ENCODE data around the gene CCDC149.

The CCDC149 gene

DNA sequence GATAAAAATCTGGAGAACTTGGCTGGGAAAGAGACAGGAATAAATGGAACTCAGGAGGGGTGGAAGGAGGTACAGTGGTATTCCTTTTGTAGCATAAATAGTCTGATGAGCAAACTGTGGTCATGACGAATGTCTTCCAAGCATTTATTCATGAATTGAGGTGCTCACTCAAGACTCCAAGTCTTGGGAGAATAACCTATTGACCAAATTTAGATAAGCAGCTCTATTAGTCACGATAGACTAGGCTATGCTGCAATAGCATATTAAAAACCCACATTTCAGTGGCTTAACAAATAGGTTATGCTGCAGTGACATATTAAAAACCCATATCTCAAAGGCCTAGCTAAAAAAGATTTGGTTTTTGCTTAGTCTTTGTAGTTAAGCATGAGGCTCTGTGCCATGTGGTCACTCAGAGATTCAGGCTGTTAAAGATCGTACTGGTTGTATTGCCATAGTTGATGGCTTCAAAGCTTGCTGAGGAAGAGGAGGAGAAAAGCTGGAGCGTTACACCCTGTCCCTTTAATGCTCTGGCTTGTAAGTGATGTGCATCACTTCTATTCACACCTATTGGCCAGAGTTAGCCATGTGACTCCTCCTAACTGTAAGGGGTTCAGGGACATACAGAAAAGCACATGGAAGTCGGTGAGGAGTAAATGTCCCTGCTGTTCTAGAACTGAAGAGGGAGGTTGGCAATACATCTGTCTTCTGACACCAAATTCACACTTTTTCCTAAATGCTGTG is 24.5 kb upstream of the CCDC149 start:
- TF ChIP-seq, protein P1, sequence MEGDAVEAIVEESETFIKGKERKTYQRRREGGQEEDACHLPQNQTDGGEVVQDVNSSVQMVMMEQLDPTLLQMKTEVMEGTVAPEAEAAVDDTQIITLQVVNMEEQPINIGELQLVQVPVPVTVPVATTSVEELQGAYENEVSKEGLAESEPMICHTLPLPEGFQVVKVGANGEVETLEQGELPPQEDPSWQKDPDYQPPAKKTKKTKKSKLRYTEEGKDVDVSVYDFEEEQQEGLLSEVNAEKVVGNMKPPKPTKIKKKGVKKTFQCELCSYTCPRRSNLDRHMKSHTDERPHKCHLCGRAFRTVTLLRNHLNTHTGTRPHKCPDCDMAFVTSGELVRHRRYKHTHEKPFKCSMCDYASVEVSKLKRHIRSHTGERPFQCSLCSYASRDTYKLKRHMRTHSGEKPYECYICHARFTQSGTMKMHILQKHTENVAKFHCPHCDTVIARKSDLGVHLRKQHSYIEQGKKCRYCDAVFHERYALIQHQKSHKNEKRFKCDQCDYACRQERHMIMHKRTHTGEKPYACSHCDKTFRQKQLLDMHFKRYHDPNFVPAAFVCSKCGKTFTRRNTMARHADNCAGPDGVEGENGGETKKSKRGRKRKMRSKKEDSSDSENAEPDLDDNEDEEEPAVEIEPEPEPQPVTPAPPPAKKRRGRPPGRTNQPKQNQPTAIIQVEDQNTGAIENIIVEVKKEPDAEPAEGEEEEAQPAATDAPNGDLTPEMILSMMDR (IDR thresholded peaks at IDR 0.05; ENCODE audit: insufficient read depth, low read depth, low read length, missing control alignments): no peak
- no peak for DNase-seq (ENCODE audit: low read depth)
- H3K4me3 ChIP-seq (ENCODE audit: low read length): no peak overlapping the region

DNA sequence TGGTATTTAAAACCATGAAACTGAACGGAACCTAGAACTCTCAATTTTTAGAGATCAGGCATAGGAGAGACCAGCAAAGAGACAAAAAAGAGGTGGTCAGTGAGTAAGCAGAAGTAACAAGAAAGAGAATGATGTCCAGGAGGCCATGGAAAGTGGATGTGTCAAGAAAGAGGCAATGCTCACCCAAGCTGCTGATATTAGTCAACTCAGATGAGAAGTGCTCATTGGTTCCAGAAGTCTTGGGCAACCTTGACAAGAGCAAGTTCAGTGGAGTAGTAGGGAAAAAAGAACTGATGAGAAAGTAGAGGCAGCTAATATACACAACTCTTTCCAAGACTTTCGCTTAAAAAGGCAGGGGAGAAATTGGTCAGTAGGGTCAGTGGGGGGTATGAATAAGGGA is 23.0 kb upstream of the CCDC149 start:
- TF ChIP-seq, protein P1 (IDR thresholded peaks at IDR 0.05; ENCODE audit: insufficient read depth, low read depth, low read length, missing control alignments): no peak
- DNase-seq (ENCODE audit: low read depth): no peak
- H3K4me3 ChIP-seq (ENCODE audit: low read length): no peak overlapping the region

DNA sequence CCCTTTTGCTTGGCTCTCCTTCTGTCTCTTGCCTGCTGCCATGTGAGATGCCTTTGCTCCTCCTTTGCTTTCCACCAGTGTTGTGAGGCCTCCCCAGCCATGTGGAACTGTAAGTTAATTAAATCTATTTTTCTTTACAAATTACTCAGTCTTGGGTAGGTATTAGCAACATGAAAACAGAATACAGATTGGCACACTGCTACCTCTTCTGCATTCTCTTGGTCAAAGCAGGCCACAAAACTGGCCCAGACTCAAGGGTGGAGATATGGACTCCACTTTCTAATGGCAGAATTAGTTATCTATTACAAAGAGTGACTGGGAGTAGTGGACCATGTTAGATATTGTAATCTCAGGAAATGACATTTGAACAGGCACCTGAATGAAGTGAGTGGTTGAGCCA is 21.5 kb upstream of the CCDC149 start:
- no peak overlapping the region for H3K4me3 ChIP-seq (ENCODE audit: low read length)
- DNase-seq (ENCODE audit: low read depth): no peak
- TF ChIP-seq, protein P1 (IDR thresholded peaks at IDR 0.05; ENCODE audit: insufficient read depth, low read depth, low read length, missing control alignments): no peak

DNA sequence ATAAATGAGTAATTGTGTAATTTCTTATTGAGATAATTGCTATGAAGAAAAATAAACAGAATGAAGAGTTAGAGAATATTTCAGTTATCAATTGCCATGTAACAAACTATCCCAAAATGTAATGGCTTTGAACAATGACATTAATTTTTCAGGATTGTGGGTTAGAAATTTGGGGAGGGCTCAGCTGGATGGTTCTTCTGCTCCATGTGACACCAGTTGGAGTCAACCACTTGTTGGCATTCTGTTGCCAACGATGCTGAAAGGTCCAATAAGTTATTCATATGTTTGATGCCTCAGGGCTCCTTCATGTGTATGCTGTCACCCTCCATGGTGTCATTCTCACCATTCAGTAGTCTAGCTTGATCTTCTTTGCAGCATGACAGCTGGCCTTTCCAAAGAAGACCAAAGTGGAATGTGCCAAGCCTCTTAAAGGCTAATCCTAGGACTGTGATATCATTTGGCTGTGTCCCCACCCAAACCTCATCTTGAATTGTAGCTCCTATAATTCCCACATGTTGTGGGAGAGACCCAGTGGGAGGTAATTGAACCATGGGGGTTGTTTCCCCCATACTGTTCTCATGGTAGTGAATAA is 20.9 kb upstream of the CCDC149 start:
- TF ChIP-seq, protein P1 (IDR thresholded peaks at IDR 0.05; ENCODE audit: insufficient read depth, low read depth, low read length, missing control alignments): no peak
- no peak overlapping the region for H3K4me3 ChIP-seq (ENCODE audit: low read length)
- DNase-seq (ENCODE audit: low read depth): no peak

DNA sequence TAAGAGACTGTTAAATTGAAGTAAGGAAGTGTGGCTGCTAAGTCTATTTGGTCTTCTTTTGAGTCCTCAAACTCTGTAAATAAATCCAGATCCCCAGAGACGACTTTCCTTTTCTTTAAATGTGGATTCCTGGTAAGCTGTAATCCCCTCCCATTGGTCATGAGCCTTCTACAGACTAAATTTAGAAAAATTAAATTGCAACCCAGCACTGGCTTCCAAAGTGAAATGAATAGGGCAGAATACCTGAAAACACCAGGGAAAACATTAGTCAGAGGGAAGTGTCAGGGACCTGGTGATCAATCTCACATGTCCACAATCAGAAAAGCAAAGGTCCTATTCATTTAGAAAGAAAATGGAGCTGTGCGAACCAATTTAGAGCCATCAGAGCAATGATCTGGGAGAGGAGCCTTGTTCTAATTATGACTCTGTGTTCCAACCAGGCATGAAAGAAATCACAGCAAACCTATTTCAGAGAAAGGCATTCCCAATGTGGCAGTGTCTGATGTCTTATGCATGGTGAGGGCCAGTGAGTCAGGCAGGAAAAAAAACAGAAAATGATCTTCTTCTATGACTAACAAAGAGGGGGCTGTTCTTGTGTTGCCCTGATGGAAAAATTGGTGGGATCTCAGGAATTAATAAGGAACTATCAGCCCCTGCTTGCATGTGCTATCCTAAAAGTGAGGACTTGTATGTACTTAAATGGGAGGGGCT is 19.8 kb upstream of the CCDC149 start:
- no peak overlapping the region for H3K4me3 ChIP-seq (ENCODE audit: low read length)
- TF ChIP-seq, protein P1 (IDR thresholded peaks at IDR 0.05; ENCODE audit: insufficient read depth, low read depth, low read length, missing control alignments): no peak
- DNase-seq (ENCODE audit: low read depth): no peak

DNA sequence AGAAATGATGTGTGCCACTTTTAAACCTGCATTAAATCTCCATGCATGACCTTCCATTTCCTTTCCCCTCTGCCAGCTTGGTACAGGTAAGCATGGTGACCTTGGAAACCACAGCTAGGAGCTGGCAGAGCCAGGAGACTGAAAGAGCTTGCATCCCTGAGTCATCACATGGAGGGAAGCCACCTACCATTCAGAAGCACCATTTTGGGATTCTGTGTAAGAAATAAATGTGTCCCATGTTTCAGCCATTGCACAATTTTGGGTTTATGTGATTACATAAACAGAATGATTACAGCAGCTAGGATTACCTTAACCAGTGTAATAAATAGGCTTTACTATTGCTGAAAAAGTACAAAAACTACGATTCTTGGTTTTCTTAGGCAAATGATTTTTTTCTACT is 17.3 kb upstream of the CCDC149 start:
- TF ChIP-seq, protein P1 (IDR thresholded peaks at IDR 0.05; ENCODE audit: insufficient read depth, low read depth, low read length, missing control alignments): no peak
- no peak overlapping the region for H3K4me3 ChIP-seq (ENCODE audit: low read length)
- DNase-seq (ENCODE audit: low read depth): peak; percentile 34
